Neuronal stem cell (in vitro differentiated cells): Measurements from ENCODE around the gene NOVA2.
A peak's percentile ranks its signal among the peaks of the same experiment; 100 is the strongest.

ENCODE experiments used
- DNase-seq: peaks from one replicate; pipeline ENCODE4 v3.0.0-alpha.2; 2013; ENCODE audit warnings: low spot score
- H2AFZ ChIP-seq: one replicate; pipeline ENCODE4 v1.6.1; 2013; ENCODE audit warnings: mild to moderate bottlenecking, low read length, inconsistent platforms
- H2AK5ac ChIP-seq: 2 replicates; pipeline ENCODE4 v1.6.1; 2013; ENCODE audit warnings: low read depth, mild to moderate bottlenecking, inconsistent platforms, low read length, moderate library complexity, mixed read lengths
- H2BK120ac ChIP-seq: 2 replicates; pipeline ENCODE4 v1.6.1; 2013; ENCODE audit warnings: low read depth, mild to moderate bottlenecking, inconsistent platforms, low read length, moderate library complexity, mixed read lengths
- H2BK12ac ChIP-seq: one replicate; pipeline ENCODE4 v1.6.1; 2013; ENCODE audit warnings: low read length, inconsistent platforms
- H2BK15ac ChIP-seq: 2 replicates; pipeline ENCODE4 v1.6.1; 2013; ENCODE audit warnings: mild to moderate bottlenecking, low read length, inconsistent platforms, mixed read lengths
- H2BK5ac ChIP-seq: one replicate; pipeline ENCODE4 v1.6.1; 2013; ENCODE audit warnings: inconsistent platforms, mild to moderate bottlenecking, low read length, moderate library complexity
- H3K14ac ChIP-seq: one replicate; pipeline ENCODE4 v1.6.1; 2013; ENCODE audit warnings: low read length, inconsistent platforms
- H3K18ac ChIP-seq: 2 replicates; pipeline ENCODE4 v1.6.1; 2013; ENCODE audit warnings: low read length, inconsistent platforms
- H3K23ac ChIP-seq: 2 replicates; pipeline ENCODE4 v1.6.1; 2013; ENCODE audit warnings: low read depth, mild to moderate bottlenecking, mixed read lengths, low read length, inconsistent platforms; ENCODE audit not compliant: poor library complexity
- H3K27ac ChIP-seq: replicated peaks from 3 replicates; pipeline ENCODE4 v1.5.1; 2013; ENCODE audit warnings: low read length, inconsistent platforms
- H3K27me3 ChIP-seq, 3 experiments: 2 replicates each; pipeline ENCODE4 v1.6.1; 2013; ENCODE audit warnings: low read length in 3 of 3, mild to moderate bottlenecking in 2 of 3, inconsistent platforms in 1 of 3, low read depth in 1 of 3, mixed read lengths in 1 of 3, moderate library complexity in 1 of 3; ENCODE audit not compliant: control insufficient read depth in 3 of 3, insufficient read depth in 3 of 3
- H3K36me3 ChIP-seq, 2 donors: replicated peaks in 1 of 2; 2 replicates each; pipeline ENCODE4 v1.6.1; 2013; ENCODE audit warnings: low read length in 2 of 2; ENCODE audit not compliant: control insufficient read depth in 2 of 2, insufficient read depth in 2 of 2
- H3K4ac ChIP-seq: 2 replicates; pipeline ENCODE4 v1.6.1; 2013; ENCODE audit warnings: inconsistent platforms, mild to moderate bottlenecking, low read length, moderate library complexity
- H3K4me1 ChIP-seq, 2 donors: 1 replicate in 1 of 2; 2 replicates in 1 of 2; pipeline ENCODE4 v1.6.1; 2013; ENCODE audit warnings: low read length in 2 of 2, low read depth in 1 of 2; ENCODE audit not compliant: control insufficient read depth in 2 of 2, insufficient read depth in 1 of 2
- H3K4me2 ChIP-seq: one replicate; pipeline ENCODE4 v1.6.1; 2013; ENCODE audit warnings: mild to moderate bottlenecking, low read length, inconsistent platforms; ENCODE audit not compliant: insufficient read depth, poor library complexity, severe bottlenecking
- H3K4me3 ChIP-seq, 2 donors: 2 replicates each; pipeline ENCODE4 v1.5.1; 2013; ENCODE audit warnings: low read length in 2 of 2, mild to moderate bottlenecking in 2 of 2, inconsistent platforms in 1 of 2, moderate library complexity in 1 of 2
- H3K79me1 ChIP-seq: one replicate; pipeline ENCODE4 v1.6.1; 2013; ENCODE audit warnings: low read depth, mild to moderate bottlenecking, inconsistent platforms, low read length, moderate library complexity
- H3K9ac ChIP-seq: one replicate; pipeline ENCODE4 v1.6.1; 2013; ENCODE audit warnings: mild to moderate bottlenecking, low read depth, low read length, inconsistent platforms; ENCODE audit not compliant: poor library complexity
- H3K9me3 ChIP-seq, 2 donors: replicated peaks in 1 of 2; 2 replicates each; pipeline versions ENCODE3 to v1.6.1; 2013; ENCODE audit warnings: low read length in 2 of 2, mild to moderate bottlenecking in 2 of 2, inconsistent platforms in 1 of 2, low read depth in 1 of 2, mixed read lengths in 1 of 2, moderate library complexity in 1 of 2; ENCODE audit not compliant: control insufficient read depth in 2 of 2, insufficient read depth in 1 of 2
- H4K8ac ChIP-seq: one replicate; pipeline ENCODE4 v1.6.1; 2013; ENCODE audit warnings: low read depth, mild to moderate bottlenecking, inconsistent platforms, low read length, moderate library complexity
- H4K91ac ChIP-seq: one replicate; pipeline ENCODE4 v1.6.1; 2013; ENCODE audit warnings: low read length, low read depth, mild to moderate bottlenecking, inconsistent platforms; ENCODE audit not compliant: poor library complexity
- WGBS, 2 donors: extraction: QIAGEN DNeasy Blood & Tissue Kit; methylation state at CpG; one replicate each; pipeline ENCODE4 v1.1.7; 2013; ENCODE audit warnings: missing lambda C conversion rate in 2 of 2, mixed read lengths in 1 of 2; ENCODE audit not compliant: insufficient read length in 2 of 2, insufficient replicate concordance in 1 of 2; ENCODE audit errors: extremely low coverage in 2 of 2; 5-methylcytosine and 5-hydroxymethylcytosine counted together

NOVA2 gene

GRCh38 chr19:45990113-45990728, 16.6 kb upstream of the NOVA2 start:
- no peak overlapping the region for H2AK5ac ChIP-seq
- no CpG with 5 or more reads among the region's 12 CpGs for WGBS, 2 donors

GRCh38 chr19:45985321-45985720, 11.7 kb upstream of the NOVA2 start:
- H3K27me3 ChIP-seq: no peaks in the 10 kb centered on the region
- no peak overlapping the region for H3K4ac ChIP-seq
- no peak for DNase-seq
- H2BK15ac ChIP-seq: no peak overlapping the region
- H4K8ac ChIP-seq: no peak overlapping the region
- no peak overlapping the region for H2AFZ ChIP-seq
- no peak overlapping the region for H3K18ac ChIP-seq
- no peak overlapping the region for H3K9ac ChIP-seq
- H3K36me3 ChIP-seq: no peaks in the 10 kb centered on the region
- H3K4me1 ChIP-seq: peaks cover 0 to 4% of the 10 kb centered on the region in 2 donors
- H3K79me1 ChIP-seq: no peaks in the 10 kb centered on the region
- H2BK120ac ChIP-seq: no peak overlapping the region
- no CpG with 5 or more reads among the region's 7 CpGs for WGBS, 2 donors
- no peak overlapping the region for H3K23ac ChIP-seq
- H3K4me3 ChIP-seq: no peak overlapping the region
- H2BK5ac ChIP-seq: no peak overlapping the region
- no peak overlapping the region for H3K27ac ChIP-seq
- H3K4me2 ChIP-seq: no peak overlapping the region
- no peak overlapping the region for H2BK12ac ChIP-seq
- no peak overlapping the region for H2AK5ac ChIP-seq
- no peak overlapping the region for H4K91ac ChIP-seq
- H3K9me3 ChIP-seq: no peaks in the 10 kb centered on the region
- H3K14ac ChIP-seq: no peak overlapping the region

More at GRCh38 chr19:45990113-45990728, 16.6 kb upstream of the NOVA2 start:
- Histone ChIP-seq H4K91ac (no peak overlapping the region), H3K4me3 (no peak overlapping the region), H2BK5ac (no peak overlapping the region), H3K27ac (no peak overlapping the region), H3K9me3 (no peaks in the 10 kb centered on the region), H3K18ac (no peak overlapping the region), H3K14ac (no peak overlapping the region), H3K23ac (no peak overlapping the region), H3K79me1 (no peaks in the 10 kb centered on the region), H3K4me2 (no peak overlapping the region), H2BK15ac (no peak overlapping the region), H2BK12ac (no peak overlapping the region), H4K8ac (no peak overlapping the region), H3K4me1 (no peaks in the 10 kb centered on the region), H2BK120ac (no peak overlapping the region), H2AFZ (no peak overlapping the region), H3K9ac (no peak overlapping the region), H3K36me3 (no peaks in the 10 kb centered on the region), H3K4ac (no peak overlapping the region), H3K27me3 (no peaks in the 10 kb centered on the region)
- no peak for DNase-seq

- H2BK120ac ChIP-seq: no peak overlapping the region
- peak overlapping the region; percentile 43 for H2AFZ ChIP-seq
- H3K4me2 ChIP-seq: no peak overlapping the region
- H3K18ac ChIP-seq: peak overlapping the region; percentile 49
- no peak overlapping the region for H2BK5ac ChIP-seq
- no peak for DNase-seq
- peak overlapping the region; percentile 78 for H2AK5ac ChIP-seq
- H3K27ac ChIP-seq: no peak overlapping the region
- no peaks in the 10 kb centered on the region for H3K9me3 ChIP-seq
- H4K91ac ChIP-seq: no peak overlapping the region
- H3K27me3 ChIP-seq: no peaks in the 10 kb centered on the region
- H3K4me3 ChIP-seq: no peak overlapping the region
- WGBS, 2 donors: no CpG with 5 or more reads among the region's 2 CpGs
- H2BK12ac ChIP-seq: no peak overlapping the region
- no peaks in the 10 kb centered on the region for H3K79me1 ChIP-seq
- H4K8ac ChIP-seq: no peak overlapping the region
- H3K4me1 ChIP-seq: peaks cover 0 to 16% of the 10 kb centered on the region in 2 donors
- no peak overlapping the region for H3K23ac ChIP-seq
- H2BK15ac ChIP-seq: no peak overlapping the region
- no peak overlapping the region for H3K14ac ChIP-seq
- H3K36me3 ChIP-seq: no peaks in the 10 kb centered on the region
- H3K4ac ChIP-seq: no peak overlapping the region
- no peak overlapping the region for H3K9ac ChIP-seq
Observed at GRCh38 chr19:45981350-45981749, 7.7 kb upstream of the NOVA2 start.

GRCh38 chr19:45978156-45978555, 4.5 kb upstream of the NOVA2 start:
- Histone ChIP-seq H3K4me3 (no peak overlapping the region), H3K4me1 (peaks cover 10 to 34% of the 10 kb centered on the region in 2 donors), H3K27me3 (no peaks in the 10 kb centered on the region), H3K23ac (no peak overlapping the region), H4K91ac (no peak overlapping the region), H2BK5ac (no peak overlapping the region), H3K4me2 (no peak overlapping the region), H3K9me3 (no peaks in the 10 kb centered on the region), H3K79me1 (no peaks in the 10 kb centered on the region), H3K18ac (no peak overlapping the region), H2BK15ac (no peak overlapping the region), H3K4ac (no peak overlapping the region), H2BK120ac (no peak overlapping the region), H4K8ac (no peak overlapping the region), H3K27ac (no peak overlapping the region), H2BK12ac (no peak overlapping the region), H2AK5ac (no peak overlapping the region), H3K36me3 (no peaks in the 10 kb centered on the region), H3K9ac (no peak overlapping the region), H3K14ac (no peak overlapping the region), H2AFZ (no peak overlapping the region)
- no peak for DNase-seq
- WGBS, 2 donors: no CpG with 5 or more reads among the region's 7 CpGs
